GM19438 (cell line): Measurements from ENCODE around the gene CARHSP1.
"Not testable (repeated sequence)": the region's sequence is repeated elsewhere in the genome, so short reads cannot be mapped to it uniquely, and the experiment has no call there.

Source experiments
- ATAC-seq: cut with Tn5 transposase; IDR thresholded peaks from one replicate; pipeline ENCODE4 v1.9.1; 2021; ENCODE audit warnings: low read depth; ENCODE audit not compliant: unreplicated experiment

The CARHSP1 gene

GRCh38 chr16:8804313-8804712, 64.5 kb downstream of the CARHSP1 start:
- ATAC-seq = no peak

- ATAC-seq = not testable (repeated sequence)
Observed at GRCh38 chr16:8803733-8804132, 65.1 kb downstream of the CARHSP1 start.
